NOMO-1 treated with dmso at 0.1 percent for 144 hours (cell line): ENCODE results near the gene NRXN3.
A peak's percentile ranks its signal among the peaks of the same experiment; 100 is the strongest.

Experiments used
- DNase-seq: peaks from one replicate; lab custom pipeline; 2025; ENCODE audit not compliant: unreplicated experiment; lab: John Stamatoyannopoulos, UW

NRXN3 gene

GRCh38 chr14:78170203-78170602, at the start of gene NRXN3:
TSS of gene NRXN3 (plus strand) at chr14:78170373. CDS start at chr14:78243094, 72,721 bp downstream.
- DNase-seq = no peak

GRCh38 chr14:78122436-78122835, 47.7 kb upstream of the NRXN3 start:
- no peak for DNase-seq

DNA sequence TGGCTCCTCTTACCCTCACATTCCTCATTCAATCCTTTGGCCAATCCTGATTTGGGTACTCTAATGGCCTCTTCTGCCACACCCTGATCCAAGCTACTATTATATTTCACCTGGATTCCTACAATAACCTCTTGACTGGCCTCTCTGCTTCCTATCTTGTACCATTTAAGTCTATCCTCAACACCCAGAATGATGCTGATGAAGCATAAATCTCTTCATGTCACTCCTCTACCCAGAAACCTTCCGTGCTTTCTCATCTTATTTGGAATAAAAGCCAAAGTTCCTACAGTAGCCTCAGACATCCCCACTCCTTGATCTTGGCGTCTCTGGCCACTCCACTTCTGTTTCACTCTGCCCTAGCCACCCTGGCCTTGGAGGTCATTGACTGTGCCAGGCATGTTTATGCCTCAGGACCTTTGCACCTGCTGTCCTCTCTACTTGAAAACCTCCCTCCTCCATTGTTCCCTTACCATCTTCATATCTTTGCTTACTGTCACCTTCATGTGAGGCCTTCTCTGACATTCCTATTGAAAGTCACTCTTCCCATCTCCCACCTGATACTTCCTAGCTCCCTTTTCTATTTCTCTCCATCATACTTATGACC, 46.4 kb upstream of the NRXN3 start:
- no peak for DNase-seq

GRCh38 chr14:78127961-78128360, 42.2 kb upstream of the NRXN3 start:
- no peak for DNase-seq

GRCh38 chr14:78129375-78129774, 40.8 kb upstream of the NRXN3 start:
- no peak for DNase-seq

DNA sequence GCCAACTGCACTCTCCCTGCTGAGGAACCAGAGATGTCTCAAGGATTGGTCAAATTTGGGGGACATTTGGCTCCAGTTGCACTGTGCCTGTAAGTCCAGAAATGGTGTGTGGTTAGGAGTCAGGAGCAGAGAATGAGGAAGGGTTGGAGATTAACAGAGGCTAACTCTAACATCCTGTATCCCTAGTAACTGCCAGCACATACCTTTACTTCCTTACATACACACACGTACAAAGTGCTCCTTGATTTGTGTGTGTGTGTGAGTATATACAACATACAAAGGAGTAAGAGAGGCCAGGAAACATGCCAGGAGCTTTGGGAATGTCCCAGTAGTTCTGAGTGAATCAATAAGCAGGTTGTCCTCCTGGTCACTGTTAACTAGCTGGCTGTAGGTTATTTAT, 39.8 kb upstream of the NRXN3 start:
- DNase-seq = no peak

DNA sequence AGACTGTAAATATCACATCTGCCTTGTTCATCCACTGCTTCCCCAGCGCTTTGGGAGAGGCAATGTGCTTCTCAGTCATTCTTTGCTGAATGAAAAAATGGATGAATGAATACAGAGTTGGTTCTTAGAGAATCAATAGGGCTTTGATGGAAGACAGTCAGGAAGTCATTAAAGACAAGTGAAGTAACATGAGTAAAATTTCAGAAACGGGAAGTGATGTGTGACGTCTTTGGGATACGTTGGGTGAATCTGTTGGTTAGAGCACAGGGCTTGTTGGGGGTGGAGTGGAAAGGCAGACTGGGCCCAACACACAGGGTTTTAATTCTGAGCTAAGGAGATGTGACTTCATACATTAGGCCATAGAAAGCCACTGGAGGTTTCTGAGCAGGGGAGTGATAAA, 39.0 kb upstream of the NRXN3 start:
- DNase-seq = peak; percentile 24

- DNase-seq = no peak
These were observed 38.6 kb upstream of the NRXN3 start for GRCh38 chr14:78131616-78132015.

DNA sequence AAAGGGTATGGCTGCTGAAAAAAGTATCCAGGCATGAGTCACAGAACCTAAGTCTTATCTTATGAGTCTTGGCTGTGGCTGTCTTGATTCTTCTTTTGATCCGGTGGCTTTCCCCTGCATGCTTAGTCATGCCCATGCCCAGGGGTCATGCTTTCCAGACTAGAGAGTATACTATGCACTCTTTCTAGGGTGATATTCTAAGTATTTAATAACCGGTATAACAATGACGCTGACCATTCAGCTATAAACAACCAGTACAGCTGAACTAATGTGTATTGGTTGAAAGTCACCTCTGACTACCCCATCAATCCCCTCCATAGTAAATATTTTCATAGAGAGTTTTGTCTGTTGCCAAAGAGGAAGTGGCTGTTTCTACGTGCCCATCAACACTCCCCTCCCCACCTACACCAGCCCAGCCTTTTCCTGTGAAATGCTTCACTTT, 34.7 kb upstream of the NRXN3 start:
- no peak for DNase-seq

DNA sequence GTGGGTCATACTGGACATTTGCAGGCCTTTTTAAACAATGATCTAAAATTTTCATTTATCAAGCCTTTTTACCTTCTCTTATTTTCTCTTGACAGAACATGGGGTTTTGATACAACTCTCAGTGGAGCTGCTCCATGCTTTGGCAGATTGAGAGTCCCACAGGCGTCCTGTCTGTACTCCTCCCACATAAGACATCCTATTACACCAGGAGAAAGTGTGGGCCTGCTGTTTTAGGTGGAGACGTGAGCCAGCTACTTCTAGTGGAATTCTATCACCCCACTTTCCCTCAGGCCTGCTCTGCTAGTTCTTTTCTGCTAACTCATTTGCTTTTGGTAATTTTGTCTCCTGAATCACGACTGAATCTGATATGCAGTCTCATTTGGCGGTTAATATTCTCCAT, 33.5 kb upstream of the NRXN3 start:
- no peak for DNase-seq

DNA sequence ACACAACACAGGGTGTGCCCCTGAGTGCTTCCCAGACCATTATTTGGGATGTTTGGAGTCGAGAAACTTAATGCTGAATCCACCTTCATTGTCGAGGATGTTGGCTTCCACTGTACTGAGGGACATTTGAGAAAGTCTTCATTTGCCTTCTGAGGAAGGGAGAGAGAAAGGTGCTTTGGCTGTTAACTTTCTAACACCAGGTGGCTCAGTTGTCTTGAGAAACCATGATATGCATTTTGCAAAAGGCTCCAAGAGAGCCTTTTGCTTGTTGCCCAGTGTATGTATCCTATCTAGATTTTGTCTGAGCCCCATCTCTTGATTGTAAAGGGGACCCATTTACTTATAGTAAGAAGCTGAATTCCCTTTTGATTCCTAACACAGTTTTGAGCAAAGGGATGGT, 28.6 kb upstream of the NRXN3 start:
- DNase-seq = no peak

GRCh38 chr14:78142998-78143397, 27.2 kb upstream of the NRXN3 start:
- peak; percentile 6 for DNase-seq

DNA sequence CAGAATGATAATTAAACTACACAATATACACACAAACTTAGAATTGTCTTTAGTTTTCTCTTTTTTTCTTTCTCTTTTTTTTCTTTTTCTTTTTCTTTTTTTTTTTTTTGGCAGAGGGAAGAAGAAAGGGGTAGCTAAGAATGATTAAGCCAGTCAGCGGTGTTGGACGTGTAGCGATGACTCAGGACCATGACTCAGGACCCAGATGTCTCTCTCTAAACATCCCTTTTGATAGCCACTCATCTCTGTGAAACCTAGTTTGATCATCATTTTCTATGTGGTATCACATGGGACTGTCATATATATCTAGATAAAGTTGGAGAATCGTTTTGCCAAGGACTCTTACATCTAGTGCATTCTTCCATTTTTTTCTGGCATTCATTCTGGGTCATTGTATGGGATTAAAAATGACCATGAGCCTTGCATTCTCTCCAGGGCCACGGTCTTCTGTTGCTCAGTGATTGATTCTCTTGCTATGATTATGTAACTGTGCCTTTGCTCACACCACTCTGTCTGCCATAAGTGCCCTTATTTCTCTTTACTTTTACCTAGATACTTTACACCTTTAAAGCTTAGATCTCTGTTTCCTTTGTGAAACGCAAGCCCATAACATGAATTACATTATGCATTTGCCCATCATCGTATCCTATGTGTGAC, 26.6 kb upstream of the NRXN3 start:
- no peak for DNase-seq

DNA sequence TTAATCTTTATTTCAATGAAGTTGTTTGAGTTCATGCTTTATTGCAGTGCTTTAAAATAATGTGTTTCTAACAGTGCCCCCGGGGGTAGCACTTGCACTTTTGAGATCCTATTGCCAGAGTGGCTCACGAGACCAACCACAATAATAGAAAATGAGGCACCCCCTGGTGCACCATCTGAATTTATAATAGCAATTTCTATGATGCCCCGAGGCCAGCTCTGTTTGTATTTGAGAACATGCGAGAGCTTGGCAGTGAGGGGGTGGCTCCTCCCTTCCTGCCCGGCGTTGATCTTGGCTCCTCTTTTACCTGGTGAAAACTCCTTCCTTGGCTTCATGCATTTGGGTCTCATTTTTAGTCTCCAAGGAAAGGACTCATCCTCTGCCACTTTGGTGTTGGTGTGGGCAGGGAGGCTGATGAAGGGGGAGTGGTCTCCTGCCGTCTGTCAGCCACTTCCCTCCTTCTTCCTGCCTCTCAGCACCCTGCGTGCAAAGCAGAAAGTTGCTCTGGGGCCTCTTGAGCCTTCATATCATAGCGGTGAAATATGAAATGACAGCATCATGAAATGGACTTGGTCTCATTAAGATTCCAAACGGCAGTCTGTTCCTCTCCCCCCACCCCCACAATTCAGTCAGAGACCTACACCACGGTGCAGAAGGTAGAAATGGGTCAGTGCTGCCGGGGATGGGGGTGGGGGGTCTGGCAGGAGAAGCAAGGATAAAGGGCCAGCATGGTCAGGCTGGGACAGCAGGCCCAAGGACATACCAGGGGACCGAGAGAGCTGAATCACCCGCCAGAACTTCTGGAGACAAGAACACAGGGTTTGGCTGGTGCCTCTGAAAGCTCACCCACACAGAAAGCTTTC, 17.7 kb upstream of the NRXN3 start:
- no peak for DNase-seq

- DNase-seq = no peak
These were observed 17.2 kb upstream of the NRXN3 start for GRCh38 chr14:78153064-78153341.

GRCh38 chr14:78154827-78155226, 15.3 kb upstream of the NRXN3 start:
- DNase-seq = no peak

GRCh38 chr14:78156196-78156595, 14.0 kb upstream of the NRXN3 start:
- DNase-seq = no peak

DNA sequence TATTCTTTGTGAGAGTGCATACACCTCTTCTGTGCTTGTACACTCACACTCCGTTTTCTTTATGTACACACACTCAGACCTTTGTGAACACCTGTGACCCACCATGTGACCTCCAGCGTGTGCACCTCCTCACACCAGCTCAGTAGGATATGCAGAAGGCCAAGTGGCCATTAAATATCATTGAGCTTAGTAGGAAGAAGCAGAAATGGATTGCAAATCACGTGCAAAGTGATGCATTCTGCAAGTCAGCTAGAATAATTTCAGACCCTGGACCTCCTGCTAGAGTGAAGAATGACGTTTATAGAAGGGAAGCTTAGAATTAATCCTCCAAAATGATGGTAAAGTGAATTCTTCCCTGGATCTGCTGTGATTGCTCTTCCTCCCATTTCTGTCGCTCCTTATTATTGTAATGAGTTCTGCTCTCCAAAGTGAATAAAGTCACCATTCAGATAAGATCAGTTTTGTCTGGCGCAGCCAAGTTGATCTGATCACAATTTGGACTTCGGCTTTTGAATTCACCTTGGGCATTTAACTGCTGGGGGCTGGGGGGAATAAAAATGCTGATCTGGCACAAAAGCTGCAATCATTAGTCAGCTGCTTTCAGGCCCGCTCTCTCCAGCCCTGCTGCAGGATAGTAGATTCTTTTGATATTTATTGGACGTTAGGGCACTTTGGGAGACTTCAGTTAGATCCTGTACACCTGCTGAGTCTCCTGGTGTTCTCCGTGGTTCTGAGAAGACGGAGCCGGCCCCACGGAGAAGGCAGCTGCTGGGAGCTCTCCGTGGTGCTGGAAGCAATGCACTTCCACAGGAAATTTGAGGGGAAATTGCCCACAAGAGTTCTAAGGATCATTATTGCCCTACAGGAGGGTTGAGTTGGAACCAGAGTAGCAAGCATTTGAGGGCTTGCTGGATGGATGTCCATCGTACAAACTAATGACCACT, 12.4 kb upstream of the NRXN3 start:
- DNase-seq = no peak

GRCh38 chr14:78162202-78162601, 8.0 kb upstream of the NRXN3 start:
- DNase-seq = no peak

DNA sequence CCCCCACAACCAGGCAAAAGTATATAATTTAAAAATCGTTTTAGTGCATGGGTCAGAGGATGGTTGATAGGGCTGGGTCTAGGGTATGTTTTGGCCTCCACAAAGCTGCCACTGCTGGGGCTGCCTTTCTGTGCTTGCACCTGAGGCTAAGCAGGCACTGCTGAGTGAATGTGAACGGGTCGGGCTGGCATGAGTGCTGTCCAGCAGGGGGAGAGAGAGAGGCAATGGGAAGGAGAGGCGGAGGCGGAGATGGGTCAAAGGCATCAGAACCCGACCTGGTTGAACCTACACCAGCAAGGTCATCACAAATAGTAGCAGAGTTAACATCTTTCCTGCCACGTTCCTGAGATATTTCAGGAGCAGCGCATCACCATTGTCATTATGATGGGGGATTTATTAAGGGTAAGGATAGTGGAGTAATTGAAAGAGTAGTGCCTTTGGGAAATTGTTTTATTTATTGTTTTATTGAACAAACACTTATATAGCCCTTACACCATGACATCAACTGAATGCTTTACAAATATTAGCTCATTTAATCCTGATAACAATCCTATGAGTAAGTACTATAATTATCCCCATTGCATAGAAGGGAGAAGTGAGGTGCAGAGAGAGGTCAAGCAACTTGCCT, 5.8 kb upstream of the NRXN3 start:
- no peak for DNase-seq

GRCh38 chr14:78172428-78172827, 2.3 kb downstream of the NRXN3 start:
- DNase-seq = no peak
